SK-N-SH (cell line): Measurements from ENCODE around the gene MCM8.

Source experiments
- CHD2 ChIP-seq: fragments of 150-350 bp; IDR thresholded peaks from 2 replicates; pipeline ENCODE4 v1.6.1; 2018; ENCODE audit warnings: low read length; ENCODE audit not compliant: partially characterized antibody
- CTCF ChIP-seq: fragments of 200-600 bp; sonication (generic); IDR thresholded peaks from 2 replicates; pipeline ENCODE4 v1.6.1; 2017; ENCODE audit warnings: antibody characterized with exemption, mild to moderate bottlenecking, moderate library complexity
- EP300 ChIP-seq, 2 experiments: IDR thresholded peaks; 2 replicates each; pipeline versions ENCODE4 v1.4.0 to v1.6.1; 2012; ENCODE audit warnings: borderline replicate concordance in 1 of 2, low read depth in 1 of 2, low read length in 1 of 2
- FOSL2 ChIP-seq: IDR thresholded peaks from 2 replicates; pipeline ENCODE4 v1.4.0; 2012; ENCODE audit warnings: low read depth, mild to moderate bottlenecking, moderate library complexity, borderline replicate concordance
- POLR2AphosphoS5 ChIP-seq: IDR thresholded peaks from 2 replicates; pipeline ENCODE4 v1.6.1; 2012; ENCODE audit warnings: low read depth, low read length
- RAD21 ChIP-seq: IDR thresholded peaks from 2 replicates; pipeline ENCODE4 v1.6.1; 2012; ENCODE audit warnings: mild to moderate bottlenecking, low read length
- TAF1 ChIP-seq: IDR thresholded peaks from 2 replicates; pipeline ENCODE4 v1.6.1; 2012; ENCODE audit warnings: low read depth, mild to moderate bottlenecking, low read length, moderate library complexity, borderline replicate concordance
- USF1 ChIP-seq: IDR thresholded peaks from 2 replicates; pipeline ENCODE4 v1.4.0; 2012; ENCODE audit warnings: low read depth, borderline replicate concordance
- YY1 ChIP-seq: IDR thresholded peaks from 2 replicates; pipeline ENCODE4 v1.4.0; 2012; ENCODE audit warnings: low read depth, mild to moderate bottlenecking

- TF ChIP-seq CTCF (no peak), CHD2 (no peak), USF1 (no peak), FOSL2 (no peak), POLR2AphosphoS5 (no peak), EP300 (IDR thresholded peaks at IDR 0.05; ENCODE audit: borderline replicate concordance in 1 of 2, low read depth in 1 of 2, low read length in 1 of 2) (no peak), YY1 (no peak), RAD21 (no peak), TAF1 (no peak)
These were observed 75.6 kb downstream of the MCM8 start for GRCh38 chr20:6026051-6026450.
